Stimulated activated naive CD8-positive, alpha-beta T cell treated with anti-CD3 and anti-CD28 coated beads, Interleukin-15, Interleukin-2, amounts not matched to agents 100 ng/mL and 50 ng/mL, for 24 hours (primary cell): Measurements from ENCODE around the gene PRR36.

ENCODE experiments used
- H3K27ac Mint-ChIP-seq: one replicate; pipeline ENCODE4 v1.8.0; 2021; ENCODE audit warnings: mild to moderate bottlenecking, mixed read lengths
- H3K27me3 Mint-ChIP-seq: one replicate; pipeline ENCODE4 v1.8.0; 2021; ENCODE audit warnings: mixed read lengths
- H3K36me3 Mint-ChIP-seq: one replicate; pipeline ENCODE4 v1.8.0; 2021; ENCODE audit warnings: low read depth, mixed read lengths
- H3K4me1 Mint-ChIP-seq: one replicate; pipeline ENCODE4 v1.8.0; 2021; ENCODE audit warnings: low read depth, mixed read lengths
- H3K4me3 Mint-ChIP-seq: one replicate; pipeline ENCODE4 v1.8.0; 2021; ENCODE audit warnings: mild to moderate bottlenecking, mixed read lengths
- H3K9me3 Mint-ChIP-seq: one replicate; pipeline ENCODE4 v1.8.0; 2021; ENCODE audit warnings: mixed read lengths

The PRR36 gene

DNA sequence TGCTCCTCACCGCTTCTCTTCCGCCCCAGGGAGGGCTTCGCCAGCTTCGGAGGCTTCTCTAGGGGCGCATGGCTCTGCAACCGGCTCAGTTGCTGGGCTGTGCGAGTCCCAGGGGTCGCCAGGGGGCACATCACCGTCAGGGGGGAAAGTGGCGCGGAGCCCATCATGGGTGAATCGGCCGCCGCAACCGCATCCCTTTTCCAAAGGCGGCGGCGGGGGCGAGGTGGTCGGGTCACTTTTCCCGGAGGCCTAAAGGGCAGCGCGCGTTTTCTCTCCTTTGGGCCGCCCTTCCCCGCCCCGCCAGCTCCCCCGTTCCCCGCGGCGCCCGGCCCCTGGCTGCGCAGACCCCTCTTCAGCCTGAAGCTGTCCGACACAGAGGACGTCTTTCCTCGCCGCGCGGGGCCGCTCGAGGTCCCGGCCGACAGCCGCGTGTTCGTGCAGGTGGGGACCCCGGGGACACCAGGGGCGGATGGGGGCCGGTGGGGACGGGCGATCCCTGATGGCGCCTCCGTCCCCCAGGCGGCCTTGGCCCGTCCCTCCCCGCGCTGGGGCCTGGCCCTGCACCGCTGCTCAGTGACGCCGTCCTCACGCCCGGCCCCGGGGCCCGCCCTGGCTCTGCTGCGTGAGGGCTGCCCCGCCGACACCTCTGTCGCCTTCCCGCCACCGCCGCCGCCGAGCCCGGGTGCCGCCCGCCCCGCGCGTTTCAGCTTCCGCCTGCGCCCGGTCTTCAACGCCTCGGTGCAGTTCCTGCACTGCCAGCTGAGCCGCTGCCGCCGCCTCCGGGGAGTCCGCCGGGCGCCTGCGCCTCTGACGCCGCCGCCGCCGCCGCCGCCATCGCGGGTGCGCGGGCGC lies 42.1 kb upstream of the PRR36 start:
- Mint-ChIP-seq H3K36me3 (peaks cover 11% of the 10 kb centered on the region), H3K27me3 (peaks cover 33% of the 10 kb centered on the region), H3K27ac (no peak overlapping the region), H3K4me1 (peaks cover 34% of the 10 kb centered on the region), H3K9me3 (no peaks in the 10 kb centered on the region), H3K4me3 (peak overlapping the region; percentile 52)

DNA sequence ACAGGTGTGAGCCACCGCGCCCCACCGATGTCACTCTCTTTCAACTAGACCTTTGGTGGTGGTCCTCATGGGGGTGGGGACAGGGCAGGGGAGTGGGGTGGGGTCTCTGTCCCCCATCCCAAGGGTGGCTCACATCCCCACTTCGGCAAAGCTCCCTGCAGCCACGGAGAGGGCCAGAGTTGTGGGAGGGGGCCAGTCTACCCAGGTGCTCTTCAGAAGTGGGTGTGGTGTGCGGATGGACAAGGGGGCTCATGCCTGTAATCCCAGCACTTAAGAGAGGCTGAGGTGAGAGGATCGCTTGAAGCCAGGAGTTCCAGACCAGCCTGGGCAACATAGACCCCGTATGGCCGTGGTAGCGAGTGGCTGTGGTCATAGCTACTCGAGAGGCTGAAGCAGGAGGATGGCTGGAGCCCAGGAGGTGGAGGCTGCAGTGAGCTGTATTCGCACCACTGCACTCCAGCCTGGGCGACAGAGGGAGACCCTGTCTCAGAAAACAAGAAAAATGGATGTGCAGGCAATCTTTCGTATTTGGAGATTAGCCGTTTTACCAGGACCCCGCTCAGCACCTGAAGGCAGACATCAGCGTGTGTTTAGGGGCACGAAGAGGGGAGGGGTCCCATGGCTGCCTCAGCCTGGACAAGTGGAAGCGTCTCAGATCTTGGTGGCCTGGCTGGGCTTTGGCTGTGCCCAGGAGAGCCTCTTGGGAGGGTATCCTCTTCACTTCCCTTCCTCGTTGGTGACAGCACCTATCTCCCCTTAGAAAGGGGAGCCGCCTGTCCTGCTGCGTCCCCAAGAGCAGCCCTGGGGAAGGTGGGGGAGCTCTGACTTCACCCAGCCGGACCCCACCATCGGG lies 41.3 kb upstream of the PRR36 start:
- Mint-ChIP-seq H3K4me3 (peak overlapping the region; percentile 52), H3K36me3 (peaks cover 15% of the 10 kb centered on the region), H3K27me3 (peaks cover 33% of the 10 kb centered on the region), H3K9me3 (no peaks in the 10 kb centered on the region), H3K4me1 (peaks cover 28% of the 10 kb centered on the region), H3K27ac (no peak overlapping the region)

DNA sequence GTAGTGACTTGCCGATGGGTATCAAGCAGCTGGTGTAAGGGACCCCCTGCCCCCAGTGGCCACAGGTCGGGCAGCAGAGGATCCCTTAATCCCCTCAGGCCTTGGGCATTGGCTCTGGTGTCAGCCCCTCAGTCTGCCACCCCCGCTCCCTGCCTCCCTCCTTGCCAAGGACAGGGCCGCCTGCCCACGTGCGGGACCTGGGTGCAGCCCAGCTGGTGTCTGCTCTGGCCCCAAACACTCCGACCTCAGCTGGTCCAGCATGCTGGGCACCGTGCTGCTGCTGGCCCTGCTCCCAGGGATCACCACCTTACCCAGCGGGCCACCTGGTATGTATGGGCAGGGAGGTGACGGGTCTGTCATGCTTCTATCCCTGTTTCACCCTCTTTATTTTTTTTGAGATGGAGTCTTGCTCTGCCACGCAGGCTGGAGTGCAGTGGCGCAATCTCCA lies 40.4 kb upstream of the PRR36 start, which contains the start of gene TGFBR3L:
Gene TGFBR3L, plus strand, starts transcription at position 233 of the 448 bp plus-strand sequence.
- H3K4me1 Mint-ChIP-seq, result peaks cover 22% of the 10 kb centered on the region
- H3K27ac Mint-ChIP-seq, result no peak within 1 kb of the TSS
- H3K36me3 Mint-ChIP-seq, result peaks cover 17% of the 10 kb centered on the region
- H3K9me3 Mint-ChIP-seq, result no peaks in the 10 kb centered on the region
- peak within 1 kb of the TSS; percentile 52 for H3K4me3 Mint-ChIP-seq
- H3K27me3 Mint-ChIP-seq, result peaks cover 31% of the 10 kb centered on the region

DNA sequence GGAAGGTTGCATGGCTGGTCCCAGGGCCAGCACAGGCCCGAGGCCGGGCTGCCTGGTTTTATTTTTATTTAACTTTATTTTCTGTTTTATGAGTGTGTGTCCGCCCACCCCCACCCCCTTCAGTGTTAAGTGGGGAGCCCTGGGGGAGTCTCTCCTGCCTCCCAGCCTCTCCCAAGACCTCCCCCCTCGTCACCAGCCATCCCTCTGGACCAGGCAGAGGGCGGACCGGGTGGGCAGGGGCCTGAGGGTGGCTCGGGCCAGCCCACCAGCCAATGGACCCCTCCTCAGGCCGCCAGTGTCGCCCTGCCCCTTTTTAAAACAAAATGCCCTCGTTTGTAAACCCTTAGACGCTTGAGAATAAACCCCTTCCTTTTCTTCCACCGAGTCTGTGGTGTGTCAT lies 39.9 kb upstream of the PRR36 start:
- H3K36me3 Mint-ChIP-seq, result peaks cover 17% of the 10 kb centered on the region
- peaks cover 28% of the 10 kb centered on the region for H3K27me3 Mint-ChIP-seq
- H3K27ac Mint-ChIP-seq, result no peak overlapping the region
- H3K9me3 Mint-ChIP-seq, result no peaks in the 10 kb centered on the region
- H3K4me1 Mint-ChIP-seq, result peaks cover 20% of the 10 kb centered on the region
- no peak overlapping the region for H3K4me3 Mint-ChIP-seq

DNA sequence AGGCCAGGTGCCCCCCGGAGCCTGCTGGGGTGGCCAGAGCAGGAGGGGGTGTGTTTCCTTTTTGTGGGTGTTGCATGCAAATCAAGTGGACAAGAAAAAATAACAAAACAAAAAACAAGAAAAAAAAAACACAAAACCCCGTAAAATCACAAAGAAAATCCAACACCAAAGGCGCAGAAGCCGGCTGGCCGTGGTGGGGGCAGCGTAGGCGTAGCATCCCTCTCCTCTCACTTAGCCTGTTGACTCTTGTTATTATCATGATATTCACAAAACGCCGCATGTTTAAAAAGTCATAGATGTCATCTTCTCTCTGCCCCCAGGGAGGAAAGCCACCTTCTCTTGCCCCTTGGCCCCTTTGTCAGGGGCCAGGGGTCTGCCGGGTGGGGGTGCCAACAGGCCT lies 39.5 kb upstream of the PRR36 start:
- Mint-ChIP-seq H3K27ac (no peak overlapping the region), H3K4me3 (no peak overlapping the region), H3K27me3 (peaks cover 28% of the 10 kb centered on the region), H3K4me1 (peaks cover 20% of the 10 kb centered on the region), H3K9me3 (no peaks in the 10 kb centered on the region), H3K36me3 (peaks cover 17% of the 10 kb centered on the region)

DNA sequence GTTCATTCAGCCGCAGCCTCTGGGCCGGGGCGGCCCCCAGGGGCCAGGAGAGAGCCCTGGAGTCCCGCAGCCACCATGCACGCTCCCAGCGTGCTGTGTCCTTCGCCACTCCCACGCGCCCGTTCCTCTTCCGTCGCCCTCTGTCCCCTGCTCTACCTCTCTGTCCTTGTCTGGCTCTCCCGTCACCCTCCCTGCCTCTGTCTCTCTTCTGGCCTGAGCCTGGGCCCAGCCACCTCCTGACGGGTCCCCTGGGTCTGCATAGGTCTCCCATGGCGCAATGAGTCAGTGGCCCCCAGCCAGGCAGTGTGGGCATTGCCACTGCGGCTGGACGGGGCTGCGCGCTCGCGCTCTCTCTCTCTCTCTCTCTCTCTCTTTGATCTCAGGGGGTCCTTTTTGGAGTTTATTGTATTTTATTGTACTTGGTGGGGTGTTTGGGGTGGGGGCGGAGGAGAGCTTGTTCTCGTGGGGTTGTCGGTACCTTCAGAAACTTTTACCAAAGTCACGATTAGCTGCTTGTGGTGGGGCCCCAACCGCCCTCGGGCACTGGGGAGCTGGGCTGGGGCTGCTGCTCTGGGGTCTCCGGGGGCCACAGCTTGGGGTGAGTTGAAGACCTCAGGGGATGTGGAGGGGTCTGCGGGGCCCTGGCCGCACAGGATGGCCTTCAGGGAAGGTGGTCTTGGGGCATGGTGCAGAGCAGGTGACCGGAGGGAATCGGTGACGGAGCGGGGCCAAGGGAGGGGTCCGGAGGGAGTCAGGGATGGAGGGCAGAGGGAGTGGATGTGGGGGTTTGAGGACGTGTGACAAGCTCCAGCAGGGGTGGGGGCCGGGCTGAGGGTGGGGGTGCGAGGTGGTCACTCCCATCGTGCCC lies 38.7 kb upstream of the PRR36 start:
- H3K27me3 Mint-ChIP-seq, result peaks cover 21% of the 10 kb centered on the region
- H3K9me3 Mint-ChIP-seq, result no peaks in the 10 kb centered on the region
- peaks cover 17% of the 10 kb centered on the region for H3K36me3 Mint-ChIP-seq
- H3K4me3 Mint-ChIP-seq, result no peak overlapping the region
- H3K27ac Mint-ChIP-seq, result no peak overlapping the region
- peaks cover 13% of the 10 kb centered on the region for H3K4me1 Mint-ChIP-seq

DNA sequence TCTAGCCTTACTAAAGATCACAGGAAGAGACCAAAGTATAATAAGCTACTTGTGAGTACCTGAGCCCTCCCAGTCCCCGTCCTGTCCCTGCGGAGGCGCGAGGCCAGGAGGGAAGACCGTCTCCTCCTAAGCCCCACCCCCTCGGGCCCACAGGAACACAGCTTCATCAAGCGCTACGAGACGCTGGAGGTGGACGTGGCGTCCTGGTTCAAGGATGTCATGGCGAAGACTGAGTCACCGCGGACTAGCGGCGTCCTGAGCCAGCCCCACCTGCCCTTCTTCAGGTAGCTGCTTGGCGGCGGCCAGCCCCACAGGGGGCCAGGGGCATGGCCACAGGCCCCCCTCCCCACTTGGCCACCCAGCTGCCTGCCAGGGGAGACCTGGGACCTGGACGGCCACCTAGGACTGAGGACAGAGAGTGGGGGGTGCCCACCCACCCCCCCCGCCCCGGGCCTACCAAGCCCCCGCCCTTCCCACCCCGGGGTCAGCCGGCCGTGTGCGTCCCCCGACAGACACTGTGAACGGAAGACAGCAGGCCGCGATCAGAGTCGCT lies 38.0 kb upstream of the PRR36 start:
- Mint-ChIP-seq H3K27me3 (peaks cover 20% of the 10 kb centered on the region), H3K27ac (no peak overlapping the region), H3K4me1 (peaks cover 11% of the 10 kb centered on the region), H3K9me3 (no peaks in the 10 kb centered on the region), H3K4me3 (no peak overlapping the region), H3K36me3 (peaks cover 17% of the 10 kb centered on the region)

DNA sequence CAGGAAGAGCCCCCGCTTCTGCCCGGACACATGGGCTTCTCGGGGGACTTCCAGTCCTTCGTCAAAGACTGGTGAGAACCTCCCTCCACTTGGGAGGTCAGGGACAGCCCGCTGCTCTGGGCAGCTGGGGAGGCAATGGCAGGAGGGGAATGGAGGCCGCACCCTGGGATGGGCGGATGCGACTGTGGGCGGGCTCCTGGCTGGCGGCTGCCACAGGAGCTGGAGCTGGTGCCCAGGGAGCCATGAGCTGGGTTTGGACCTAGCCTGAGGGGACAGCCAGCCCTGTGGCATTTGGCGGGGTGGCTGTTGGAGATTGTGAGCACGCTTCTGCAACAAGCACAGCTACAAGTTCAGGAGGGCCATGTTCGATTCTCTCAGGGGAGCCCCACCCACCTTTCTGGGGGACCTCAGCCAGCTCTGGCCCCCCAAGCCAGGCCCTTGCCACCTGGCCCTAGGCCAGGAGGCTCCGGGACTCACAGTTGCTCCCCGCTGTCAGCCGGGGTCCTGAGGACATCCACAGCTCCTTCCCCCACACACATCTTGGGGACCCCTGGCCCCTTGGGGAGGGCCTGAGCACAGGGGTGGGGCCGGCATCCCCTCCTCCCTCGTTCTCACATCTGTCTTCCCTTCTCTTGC lies 37.4 kb upstream of the PRR36 start:
- Mint-ChIP-seq H3K36me3 (peaks cover 17% of the 10 kb centered on the region), H3K4me3 (no peak overlapping the region), H3K4me1 (peaks cover 7% of the 10 kb centered on the region), H3K27me3 (peaks cover 16% of the 10 kb centered on the region), H3K9me3 (no peaks in the 10 kb centered on the region), H3K27ac (no peak overlapping the region)

DNA sequence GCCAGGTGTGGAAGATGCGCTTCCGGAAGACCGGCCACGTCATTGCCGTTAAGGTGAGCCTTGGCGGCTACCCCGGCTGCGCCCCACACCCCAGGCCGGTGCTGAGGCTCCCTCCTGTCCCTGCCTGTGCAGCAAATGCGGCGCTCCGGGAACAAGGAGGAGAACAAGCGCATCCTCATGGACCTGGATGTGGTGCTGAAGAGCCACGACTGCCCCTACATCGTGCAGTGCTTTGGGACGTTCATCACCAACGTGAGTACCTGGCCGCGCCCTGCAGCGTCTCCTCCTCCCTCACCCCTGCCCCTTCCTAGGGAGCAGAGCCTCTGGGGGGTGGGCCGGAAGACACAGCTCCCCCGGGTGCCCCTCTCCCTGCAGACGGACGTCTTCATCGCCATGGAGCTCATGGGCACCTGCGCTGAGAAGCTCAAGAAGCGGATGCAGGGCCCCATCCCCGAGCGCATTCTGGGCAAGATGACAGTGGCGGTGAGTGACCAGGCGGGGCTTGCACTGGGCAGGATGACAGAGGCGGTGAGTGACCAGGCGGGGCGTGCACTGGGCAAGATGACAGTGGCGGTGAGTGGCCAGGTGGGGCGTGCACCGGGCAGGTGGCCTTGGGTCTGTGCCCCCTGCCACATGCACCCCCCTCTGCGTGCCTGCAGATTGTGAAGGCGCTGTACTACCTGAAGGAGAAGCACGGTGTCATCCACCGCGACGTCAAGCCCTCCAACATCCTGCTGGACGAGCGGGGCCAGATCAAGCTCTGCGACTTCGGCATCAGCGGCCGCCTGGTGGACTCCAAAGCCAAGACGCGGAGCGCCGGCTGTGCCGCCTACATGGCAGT lies 36.4 kb upstream of the PRR36 start:
- Mint-ChIP-seq H3K9me3 (no peaks in the 10 kb centered on the region), H3K4me3 (no peak overlapping the region), H3K36me3 (peaks cover 17% of the 10 kb centered on the region), H3K27me3 (peaks cover 12% of the 10 kb centered on the region), H3K27ac (no peak overlapping the region), H3K4me1 (peaks cover 5% of the 10 kb centered on the region)

DNA sequence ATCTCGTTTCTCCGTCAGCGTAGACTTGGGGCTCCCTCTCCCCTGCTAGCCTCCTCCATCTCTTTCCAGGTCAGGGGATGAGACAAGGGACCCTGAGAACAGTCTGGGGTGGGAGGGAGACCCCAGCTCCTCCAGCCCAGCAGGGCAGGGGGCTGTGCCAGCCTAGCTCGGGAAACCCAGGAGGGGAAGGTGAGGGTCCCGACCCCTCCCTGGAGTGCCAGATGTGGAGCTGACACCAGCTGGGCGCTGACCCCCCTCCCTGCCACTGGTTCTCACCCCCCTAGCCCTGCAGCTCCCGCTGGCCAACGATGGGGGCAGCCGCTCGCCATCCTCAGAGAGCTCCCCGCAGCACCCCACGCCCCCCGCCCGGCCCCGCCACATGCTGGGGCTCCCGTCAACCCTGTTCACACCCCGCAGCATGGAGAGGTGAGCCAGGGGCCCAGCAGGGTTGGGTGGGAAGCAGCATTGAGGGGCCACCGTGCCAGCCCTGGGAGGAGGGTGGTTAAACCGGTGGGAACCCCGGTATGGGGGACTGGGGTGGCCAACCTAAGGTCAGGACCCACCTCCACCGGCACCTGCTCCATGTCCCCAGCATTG lies 35.4 kb upstream of the PRR36 start:
- Mint-ChIP-seq H3K36me3 (peaks cover 17% of the 10 kb centered on the region), H3K4me3 (no peak overlapping the region), H3K27me3 (peaks cover 2% of the 10 kb centered on the region), H3K27ac (no peak overlapping the region), H3K4me1 (peaks cover 11% of the 10 kb centered on the region), H3K9me3 (no peaks in the 10 kb centered on the region)

DNA sequence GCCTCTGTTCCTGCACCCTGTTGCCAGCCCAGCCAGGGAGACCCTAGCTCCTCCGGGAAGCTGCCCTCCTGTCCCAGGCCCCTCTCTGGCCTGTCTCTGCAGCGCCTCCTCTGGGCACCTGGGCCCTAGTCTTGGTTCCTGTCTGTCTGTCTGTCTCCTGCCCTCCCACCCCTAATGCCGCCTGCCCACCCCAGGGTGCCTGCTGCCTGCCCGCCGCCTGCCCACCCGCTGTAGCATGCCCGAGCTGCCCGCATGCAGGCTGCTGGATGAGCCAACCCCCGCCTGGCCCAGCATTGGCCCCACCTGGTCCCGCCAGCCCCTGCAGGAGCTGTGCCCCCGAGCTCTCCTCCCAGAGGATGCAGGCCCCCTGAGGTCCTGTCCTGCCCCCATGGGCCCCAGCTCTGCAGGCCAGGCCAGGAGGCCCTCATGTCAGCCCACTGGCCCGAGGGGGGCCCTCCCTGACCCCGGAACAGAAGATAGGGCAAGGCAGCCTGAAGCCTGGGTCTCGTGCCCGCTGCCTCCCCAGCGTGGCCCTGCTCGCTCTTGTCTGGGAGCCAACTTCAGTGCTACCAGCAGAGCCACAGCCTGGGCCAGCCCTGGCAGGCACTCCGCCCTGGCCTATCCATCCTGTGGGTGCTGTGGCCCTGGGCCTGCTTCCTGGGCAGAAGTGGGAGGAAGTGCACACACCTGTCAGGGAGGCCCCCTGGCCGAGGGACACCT lies 34.7 kb upstream of the PRR36 start:
- H3K4me1 Mint-ChIP-seq, result peaks cover 13% of the 10 kb centered on the region
- peaks cover 17% of the 10 kb centered on the region for H3K36me3 Mint-ChIP-seq
- H3K9me3 Mint-ChIP-seq, result no peaks in the 10 kb centered on the region
- no peak overlapping the region for H3K27ac Mint-ChIP-seq
- H3K27me3 Mint-ChIP-seq, result no peaks in the 10 kb centered on the region
- no peak overlapping the region for H3K4me3 Mint-ChIP-seq

DNA sequence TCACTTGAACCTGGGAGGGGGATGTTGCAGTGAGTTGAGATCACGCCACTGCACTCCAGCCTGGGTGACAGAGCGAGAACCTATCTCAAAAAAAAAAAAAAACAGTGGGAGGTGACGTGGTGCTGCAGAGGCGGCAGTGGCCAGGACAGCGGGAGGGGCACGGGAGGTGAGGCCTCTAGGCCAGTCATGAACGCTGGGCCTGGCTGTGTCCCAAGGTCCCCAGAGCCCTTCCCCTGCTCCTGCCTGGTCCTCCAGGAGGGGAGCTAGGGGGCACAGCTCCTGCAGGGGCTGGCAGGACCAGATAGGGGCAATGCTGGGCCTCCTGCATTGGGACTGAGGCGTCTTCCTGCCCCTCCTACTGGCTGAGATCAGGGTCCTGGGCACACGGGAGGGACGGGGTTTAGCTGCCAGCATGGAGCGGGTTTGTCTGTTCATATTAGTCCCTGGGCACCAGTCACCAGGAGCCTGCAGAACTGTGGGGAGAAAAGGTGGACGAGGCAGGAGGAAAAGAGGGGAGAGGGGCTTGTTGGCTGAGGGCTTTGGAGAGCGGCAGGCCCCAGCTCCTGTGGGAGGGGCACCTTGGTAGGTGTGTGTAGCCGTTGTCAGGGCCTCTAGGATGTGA lies 34.0 kb upstream of the PRR36 start:
- H3K27ac Mint-ChIP-seq, result no peak overlapping the region
- peaks cover 18% of the 10 kb centered on the region for H3K4me1 Mint-ChIP-seq
- H3K9me3 Mint-ChIP-seq, result no peaks in the 10 kb centered on the region
- H3K4me3 Mint-ChIP-seq, result no peak overlapping the region
- H3K27me3 Mint-ChIP-seq, result no peaks in the 10 kb centered on the region
- peaks cover 17% of the 10 kb centered on the region for H3K36me3 Mint-ChIP-seq
